NCI-H2171 treated with DMSO at 0.1 percent for 48 hours (cell line): Measurements from ENCODE around the gene GANC.

Source experiments
- DNase-seq: peaks from one replicate; lab custom pipeline; 2025; lab: John Stamatoyannopoulos, UW

Gene GANC

DNA sequence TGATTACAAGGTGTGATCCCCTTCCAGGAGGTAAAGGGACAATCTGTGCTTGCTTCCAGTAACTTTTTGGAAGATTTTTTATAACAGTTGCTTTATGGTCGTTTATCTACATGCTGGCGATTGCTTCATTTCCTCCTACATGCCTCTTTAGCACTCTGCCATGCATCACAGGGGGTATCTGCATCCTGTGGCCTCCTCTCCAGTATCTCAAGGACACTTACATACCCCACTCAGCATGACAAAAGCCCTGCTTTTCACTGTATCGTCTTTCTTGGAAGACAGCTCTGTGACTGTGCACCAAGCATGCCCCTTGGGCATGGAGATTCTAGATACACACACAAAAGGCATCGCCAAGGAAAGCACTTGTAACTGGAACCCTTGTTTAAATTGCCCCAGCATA lies 111.6 kb downstream of the GANC start:
- no peak for DNase-seq

DNA sequence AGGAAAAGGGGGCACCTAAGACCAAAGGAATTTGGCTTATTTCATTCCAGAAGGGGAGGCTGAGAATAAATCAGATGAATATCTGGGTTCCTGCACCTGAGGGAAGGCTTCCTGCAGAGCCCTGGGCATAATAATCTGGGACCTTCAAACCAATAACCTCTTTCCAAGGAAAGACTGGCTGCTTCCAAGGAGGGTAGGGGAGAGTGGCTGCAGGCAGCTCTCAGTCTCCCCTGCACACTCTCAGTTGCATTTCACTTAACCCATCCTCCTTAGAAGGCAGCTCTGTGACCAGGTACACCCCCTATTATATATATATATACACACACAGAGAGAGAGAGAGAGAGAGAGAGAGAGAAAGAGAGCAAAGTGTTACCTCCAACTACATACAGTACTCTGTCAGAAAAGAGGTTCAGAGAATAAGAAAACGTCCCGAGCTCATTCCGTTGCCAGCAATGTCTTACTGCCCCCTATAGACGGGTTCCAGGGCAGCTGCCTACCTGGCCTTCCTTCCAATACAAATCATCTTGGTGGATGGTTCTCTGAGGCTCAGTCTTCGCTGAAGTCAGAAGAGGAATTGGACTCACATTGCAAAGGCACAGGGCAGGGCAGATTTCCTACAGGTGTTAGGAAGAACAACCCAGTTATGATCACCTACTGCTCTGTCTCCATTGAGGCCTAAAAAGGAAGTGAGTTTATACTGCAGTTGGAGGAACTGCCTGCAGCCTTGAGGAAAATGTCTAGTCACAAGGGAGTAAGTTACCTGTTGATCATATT lies 112.4 kb downstream of the GANC start:
- no peak for DNase-seq

- no peak for DNase-seq
Measured at GRCh38 chr15:42385980-42386700, 113.1 kb downstream of the GANC start.

GRCh38 chr15:42387603-42388002 lies 114.6 kb downstream of the GANC start:
- DNase-seq: no peak

- no peak for DNase-seq
Measured at GRCh38 chr15:42392309-42393024, 119.5 kb downstream of the GANC start.

GRCh38 chr15:42394106-42394505 lies 121.1 kb downstream of the GANC start:
- DNase-seq: no peak

- DNase-seq: no peak
Measured at GRCh38 chr15:42395838-42396237, 122.8 kb downstream of the GANC start.

DNA sequence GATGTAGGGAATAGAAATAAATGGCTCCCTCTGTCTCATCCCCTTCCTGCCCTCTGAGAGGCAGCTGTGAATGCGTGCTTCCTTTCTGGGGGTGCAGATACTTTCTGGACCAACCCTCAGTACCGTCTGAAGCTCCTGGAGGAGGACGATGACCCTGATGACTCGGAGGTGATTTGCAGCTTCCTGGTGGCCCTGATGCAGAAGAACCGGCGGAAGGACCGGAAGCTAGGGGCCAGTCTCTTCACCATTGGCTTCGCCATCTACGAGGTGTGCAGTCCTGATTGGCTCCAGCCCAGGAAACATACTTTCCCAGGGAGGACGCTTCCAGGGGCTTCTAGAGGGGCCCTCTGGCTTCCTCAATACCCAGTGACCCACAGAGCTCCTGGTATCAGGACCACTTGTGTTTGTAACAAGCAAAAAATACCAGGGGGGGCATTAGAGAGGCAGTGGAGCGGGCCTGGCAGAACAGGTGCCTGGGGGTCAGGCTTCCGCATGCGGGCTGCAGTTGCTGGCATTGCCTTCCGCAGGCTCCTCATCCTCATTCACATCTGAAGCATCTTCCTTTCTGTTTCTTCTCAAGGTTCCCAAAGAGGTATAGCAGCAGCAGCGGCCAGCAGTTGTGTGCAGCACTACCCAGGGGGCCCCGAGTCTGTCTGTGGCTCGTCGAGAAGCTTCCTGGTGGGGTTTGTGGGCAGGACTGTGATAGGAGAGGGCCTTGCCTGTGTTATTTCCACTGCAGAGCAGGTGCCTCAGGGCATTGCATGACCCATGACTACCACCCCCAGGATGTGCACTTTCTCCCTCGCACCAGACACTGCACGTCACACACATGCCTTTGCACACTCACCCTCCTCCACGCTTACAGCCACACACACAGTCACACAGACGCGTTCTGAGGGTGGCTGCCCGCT lies 128.8 kb downstream of the GANC start:
- DNase-seq: no peak

- no peak for DNase-seq
Measured at GRCh38 chr15:42402455-42403205, 129.6 kb downstream of the GANC start.

DNA sequence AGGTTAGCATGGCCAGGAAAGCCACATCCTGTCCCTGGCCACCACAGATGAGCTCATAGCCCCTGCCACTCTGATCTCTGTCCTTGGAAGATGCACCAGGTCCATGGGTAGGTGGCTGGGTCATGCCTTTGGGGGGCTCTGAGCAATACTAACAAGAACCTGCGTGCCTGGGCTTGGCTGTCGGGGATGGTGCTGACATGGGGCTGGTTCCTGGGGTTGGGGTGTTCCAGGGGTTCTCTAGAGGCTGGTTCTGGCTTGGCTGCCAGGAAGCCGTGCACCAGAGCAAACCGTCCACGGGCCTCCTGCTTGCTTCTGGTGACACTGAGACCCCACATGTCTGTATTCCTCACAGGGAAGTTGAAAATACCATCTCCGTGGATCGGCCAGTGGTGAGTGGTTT lies 130.4 kb downstream of the GANC start:
- no peak for DNase-seq

- no peak for DNase-seq
Measured at GRCh38 chr15:42404461-42405235, 131.6 kb downstream of the GANC start.

- no peak for DNase-seq
Measured at GRCh38 chr15:42405863-42406482, 133.0 kb downstream of the GANC start.
